ENCODE measurements around the gene SHROOM3.

- no peak for TF ChIP-seq CTCF (IDR thresholded peaks at IDR 0.05)
- TF ChIP-seq POLR2AphosphoS5 (IDR thresholded peaks at IDR 0.05): no peak
- no peak for TF ChIP-seq EP300 (IDR thresholded peaks at IDR 0.05)
Observed at GRCh38 chr4:76590798-76591281, 155.8 kb downstream of the SHROOM3 start.
